Colonic mucosa (tissue), 4 donors: ENCODE data around the gene CHM. TPM values are rescaled to one million over a fixed set of nuclear protein-coding genes. Genes with fewer than 3 reads are reported as not detected.

Experiments
- DNase-seq: peaks from one replicate; pipeline ENCODE4 v3.0.0-alpha.2; 2020
- H3K27ac ChIP-seq: fragments of 200-600 bp; one replicate; pipeline ENCODE4 v1.8.0; 2021
- H3K27me3 ChIP-seq: fragments of 200-600 bp; one replicate; pipeline ENCODE4 v1.8.0; 2021
- H3K36me3 ChIP-seq: fragments of 200-600 bp; one replicate; pipeline ENCODE4 v1.8.0; 2021
- H3K4me1 ChIP-seq: fragments of 200-600 bp; one replicate; pipeline ENCODE4 v1.8.0; 2021; ENCODE audit warnings: mild to moderate bottlenecking
- H3K4me3 ChIP-seq: fragments of 200-600 bp; one replicate; pipeline ENCODE4 v1.8.0; 2021
- H3K9ac ChIP-seq, 2 donors: one replicate each; pipeline ENCODE4 v1.7.0; 2013; ENCODE audit warnings: control low read depth in 2 of 2, low read depth in 2 of 2, low read length in 2 of 2
- H3K9me3 ChIP-seq: fragments of 200-600 bp; one replicate; pipeline ENCODE4 v1.8.0; 2021
- CTCF ChIP-seq: fragments of 200-600 bp; IDR thresholded peaks from one replicate; pipeline ENCODE4 v1.8.0; 2022; ENCODE audit warnings: antibody characterized with exemption, mild to moderate bottlenecking
- intact Hi-C: fragments of 100-400 bp; cut with DNase I; formaldehyde crosslinking; loops from one replicate; pipeline ENCODE4 v1.14.1; 2022
- total RNA-seq, 2 donors: library from RNA; stranded (reverse); fragmentation: NEBNext Ultra II Directional in 1 of 2; extraction: Animal tissue kit (Norgen Biotek cat#: 25700) in 1 of 2; gene quantifications; one replicate each; pipeline ENCODE4 v1.2.1, GENCODE V29; 2021
- donor health status: healthy.
- donor health status: DM: no; HTN: no; CAD: no.
- donor health status: DM: no; HTN: no; CAD: no.

Gene CHM
- total RNA-seq, 2 donors from 2014 or later = 16.7 to 16.8 TPM

DNA sequence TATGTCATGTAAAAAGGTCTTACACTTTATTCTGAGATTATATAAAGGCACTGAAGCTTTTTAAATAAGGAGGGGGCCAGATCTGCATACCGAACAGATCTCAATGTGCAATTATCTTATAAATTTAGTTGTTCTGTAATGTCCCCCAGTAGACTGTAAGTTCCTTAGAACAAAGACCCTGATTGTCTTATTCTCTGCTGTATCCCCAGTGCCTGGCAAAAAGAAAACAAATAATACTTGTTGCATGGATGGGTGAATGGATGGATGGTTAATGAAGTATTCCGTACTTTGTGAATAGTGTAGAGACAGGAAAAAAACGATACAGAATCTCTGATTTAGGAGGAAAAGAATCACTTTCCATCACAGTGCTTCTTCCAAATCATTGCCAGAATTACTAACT lies 141.5 kb downstream of the CHM start:
- Histone ChIP-seq H3K36me3 (no peaks in the 10 kb centered on the region), H3K27me3 (no peaks in the 10 kb centered on the region), H3K9me3 (no peaks in the 10 kb centered on the region), H3K4me1 (no peaks in the 10 kb centered on the region), H3K4me3 (no peak overlapping the region), H3K9ac (no peak overlapping the region), H3K27ac (no peak overlapping the region)
- intact Hi-C loops = no loop called here
- no peak for TF ChIP-seq CTCF
- DNase-seq = no peak

DNA sequence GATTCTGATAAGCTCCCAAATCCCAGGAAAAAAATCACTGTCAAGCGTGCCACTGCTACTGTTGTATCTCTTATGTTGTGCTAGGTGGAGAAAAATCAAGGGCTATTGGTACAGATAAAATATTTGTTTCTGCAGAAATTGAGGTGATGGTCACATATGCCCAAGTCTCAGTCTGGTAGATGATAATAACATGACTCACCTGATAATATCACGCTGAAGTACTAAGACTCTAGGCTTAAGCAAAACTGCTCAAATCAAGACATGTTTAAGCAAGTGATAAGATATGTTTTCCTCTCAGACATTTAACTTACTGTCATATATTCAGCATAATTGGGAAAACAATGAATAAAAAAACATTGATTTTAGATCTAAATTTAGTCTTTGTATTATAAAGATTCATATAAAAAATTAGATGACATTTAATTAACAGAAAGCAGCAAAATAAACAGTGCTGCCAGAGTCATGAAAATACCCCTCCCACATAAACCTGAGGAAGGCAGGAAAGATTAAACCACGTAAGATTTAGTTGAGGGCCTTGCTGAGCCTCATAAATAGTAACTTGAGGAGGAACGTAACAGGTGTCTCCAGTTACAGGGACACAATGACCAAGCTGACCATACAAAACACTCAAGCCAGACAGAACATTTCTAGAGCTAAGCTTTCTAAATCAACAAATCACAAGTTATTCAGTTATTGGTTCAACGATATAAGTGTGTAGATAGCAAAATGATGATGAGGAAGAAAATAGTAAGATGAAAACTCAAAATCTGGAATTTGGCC lies 143.5 kb downstream of the CHM start:
- DNase-seq = no peak
- H3K27me3 ChIP-seq = no peaks in the 10 kb centered on the region
- no peaks in the 10 kb centered on the region for H3K4me1 ChIP-seq
- H3K36me3 ChIP-seq = no peaks in the 10 kb centered on the region
- no peak overlapping the region for H3K4me3 ChIP-seq
- intact Hi-C loops = no loop called here
- H3K9me3 ChIP-seq = no peaks in the 10 kb centered on the region
- H3K27ac ChIP-seq = no peak overlapping the region
- no peak for TF ChIP-seq CTCF
- no peak overlapping the region for H3K9ac ChIP-seq

DNA sequence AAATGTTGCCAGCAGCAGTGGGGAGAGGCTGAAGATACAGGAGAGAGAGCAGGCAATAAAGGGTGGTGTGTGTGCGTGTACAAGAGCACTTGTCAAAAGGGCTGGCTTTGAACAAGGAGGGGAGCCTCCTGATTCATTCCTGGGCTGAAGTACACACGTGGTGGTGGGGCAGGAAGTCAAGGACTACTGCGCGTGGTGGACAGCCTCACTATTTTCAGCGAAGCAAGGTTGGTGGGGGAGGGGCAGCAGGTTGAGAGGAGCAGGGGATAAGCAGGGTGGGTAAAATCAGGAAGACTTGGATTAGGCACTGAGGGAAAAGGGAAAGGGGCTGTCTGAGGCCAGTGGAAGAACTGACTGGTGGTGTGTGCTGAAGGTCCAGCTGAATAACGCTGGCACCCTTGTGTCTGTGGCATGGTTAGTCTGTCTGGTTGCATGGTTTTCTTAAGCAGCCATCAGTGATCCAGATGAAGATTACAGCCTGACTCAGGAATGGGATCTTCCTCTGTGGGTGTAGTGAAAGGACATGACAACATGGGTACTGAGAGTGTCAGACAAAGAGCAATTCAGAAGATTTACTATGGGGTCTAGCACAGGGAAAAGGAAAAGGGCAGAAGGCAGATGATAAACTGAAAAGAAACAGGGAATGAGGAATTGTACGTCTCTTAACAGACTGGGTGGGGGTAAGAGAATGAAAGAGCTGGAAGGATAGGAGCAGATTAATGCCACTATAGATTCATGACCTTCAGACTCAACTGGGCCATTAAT lies 149.8 kb downstream of the CHM start:
- intact Hi-C loops = no loop called here
- H3K9ac ChIP-seq = no peak overlapping the region
- no peaks in the 10 kb centered on the region for H3K4me1 ChIP-seq
- no peak for DNase-seq
- H3K27me3 ChIP-seq = no peaks in the 10 kb centered on the region
- no peaks in the 10 kb centered on the region for H3K36me3 ChIP-seq
- no peak for TF ChIP-seq CTCF
- H3K27ac ChIP-seq = no peak overlapping the region
- no peaks in the 10 kb centered on the region for H3K9me3 ChIP-seq
- H3K4me3 ChIP-seq = no peak overlapping the region

DNA sequence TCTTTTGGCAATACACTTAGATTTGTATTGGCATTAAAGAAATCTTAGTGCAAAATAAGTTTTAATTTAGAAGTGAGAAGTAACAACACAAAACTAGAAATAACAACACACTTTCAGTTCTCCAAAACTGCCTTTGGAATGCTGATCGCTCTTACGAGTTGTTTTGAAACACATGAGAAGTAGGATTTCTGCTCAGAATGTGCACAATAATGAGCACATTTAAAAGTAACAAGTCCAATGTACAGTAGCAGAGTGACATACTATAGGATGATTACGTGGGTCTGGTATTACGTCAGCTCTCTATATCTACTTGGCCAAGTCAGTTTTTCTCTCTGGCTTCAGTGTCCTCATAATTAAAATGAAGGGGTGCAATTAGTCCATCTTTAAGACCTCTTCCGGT lies 164.8 kb downstream of the CHM start:
- DNase-seq = no peak
- H3K9ac ChIP-seq = no peak overlapping the region
- no peaks in the 10 kb centered on the region for H3K4me1 ChIP-seq
- intact Hi-C loops = no loop called here
- TF ChIP-seq CTCF = no peak
- H3K4me3 ChIP-seq = no peak overlapping the region
- H3K9me3 ChIP-seq = no peaks in the 10 kb centered on the region
- no peaks in the 10 kb centered on the region for H3K27me3 ChIP-seq
- no peaks in the 10 kb centered on the region for H3K36me3 ChIP-seq
- no peak overlapping the region for H3K27ac ChIP-seq

GRCh38 chrX:85870585-85870984 lies 176.8 kb downstream of the CHM start:
- TF ChIP-seq CTCF = no peak
- Histone ChIP-seq H3K36me3 (no peaks in the 10 kb centered on the region), H3K9me3 (no peaks in the 10 kb centered on the region), H3K27ac (no peak overlapping the region), H3K4me1 (no peaks in the 10 kb centered on the region), H3K27me3 (no peaks in the 10 kb centered on the region), H3K4me3 (no peak overlapping the region), H3K9ac (no peak overlapping the region)
- intact Hi-C loops = no loop called here
- DNase-seq = no peak
